Parathyroid adenoma (tissue), 2 donors: ENCODE data around the gene ZNF324.

Source experiments
- H2AFZ ChIP-seq: fragments of 300-600 bp; sonication (generic); one replicate; pipeline ENCODE4 v1.7.0; 2017; ENCODE audit warnings: antibody characterized with exemption, mild to moderate bottlenecking
- H3K27ac ChIP-seq: fragments of 300-600 bp; sonication (generic); one replicate; pipeline ENCODE4 v1.7.0; 2017
- H3K27me3 ChIP-seq: fragments of 300-600 bp; sonication (generic); one replicate; pipeline ENCODE4 v1.7.0; 2017; ENCODE audit warnings: low read length; ENCODE audit not compliant: control insufficient read depth, insufficient read depth
- H3K36me3 ChIP-seq: fragments of 300-600 bp; sonication (generic); one replicate; pipeline ENCODE4 v1.7.0; 2017; ENCODE audit warnings: low read length; ENCODE audit not compliant: control insufficient read depth, insufficient read depth
- H3K4me1 ChIP-seq: fragments of 300-600 bp; sonication (generic); one replicate; pipeline ENCODE4 v1.7.0; 2017; ENCODE audit warnings: control low read depth
- H3K4me2 ChIP-seq: fragments of 300-600 bp; sonication (generic); one replicate; pipeline ENCODE4 v1.7.0; 2017; ENCODE audit warnings: low read length
- H3K4me3 ChIP-seq: fragments of 300-600 bp; sonication (generic); one replicate; pipeline ENCODE4 v1.7.0; 2017; ENCODE audit warnings: low read depth, low read length
- H3K79me2 ChIP-seq: fragments of 300-600 bp; sonication (generic); one replicate; pipeline ENCODE4 v1.7.0; 2017; ENCODE audit warnings: control low read depth
- H3K9ac ChIP-seq: fragments of 300-600 bp; sonication (generic); one replicate; pipeline ENCODE4 v1.7.0; 2017; ENCODE audit warnings: mild to moderate bottlenecking
- H3K9me3 ChIP-seq: fragments of 300-600 bp; sonication (generic); one replicate; pipeline ENCODE4 v1.7.0; 2017; ENCODE audit warnings: low read length; ENCODE audit not compliant: control insufficient read depth
- TF ChIP-seq, protein P1 (sequence below): fragments of 300-600 bp; sonication (generic); IDR thresholded peaks from one replicate; pipeline ENCODE4 v1.7.0; 2017; ENCODE audit warnings: antibody characterized with exemption, mild to moderate bottlenecking
- donor health status: primary hyperparathyroidism.

The ZNF324 gene

GRCh38 chr19:58476498-58477015 lies 9.7 kb downstream of the ZNF324 start:
- Histone ChIP-seq H3K9me3 (no peaks in the 10 kb centered on the region), H3K4me3 (peak overlapping the region; percentile 95), H3K27me3 (no peaks in the 10 kb centered on the region), H3K79me2 (no peaks in the 10 kb centered on the region), H3K27ac (peak overlapping the region; percentile 91), H3K9ac (peak overlapping the region; percentile 56), H3K36me3 (no peaks in the 10 kb centered on the region), H3K4me1 (peaks cover 16% of the 10 kb centered on the region), H2AFZ (peak overlapping the region; percentile 89), H3K4me2 (peak overlapping the region; percentile 89)
- TF ChIP-seq, protein P1, sequence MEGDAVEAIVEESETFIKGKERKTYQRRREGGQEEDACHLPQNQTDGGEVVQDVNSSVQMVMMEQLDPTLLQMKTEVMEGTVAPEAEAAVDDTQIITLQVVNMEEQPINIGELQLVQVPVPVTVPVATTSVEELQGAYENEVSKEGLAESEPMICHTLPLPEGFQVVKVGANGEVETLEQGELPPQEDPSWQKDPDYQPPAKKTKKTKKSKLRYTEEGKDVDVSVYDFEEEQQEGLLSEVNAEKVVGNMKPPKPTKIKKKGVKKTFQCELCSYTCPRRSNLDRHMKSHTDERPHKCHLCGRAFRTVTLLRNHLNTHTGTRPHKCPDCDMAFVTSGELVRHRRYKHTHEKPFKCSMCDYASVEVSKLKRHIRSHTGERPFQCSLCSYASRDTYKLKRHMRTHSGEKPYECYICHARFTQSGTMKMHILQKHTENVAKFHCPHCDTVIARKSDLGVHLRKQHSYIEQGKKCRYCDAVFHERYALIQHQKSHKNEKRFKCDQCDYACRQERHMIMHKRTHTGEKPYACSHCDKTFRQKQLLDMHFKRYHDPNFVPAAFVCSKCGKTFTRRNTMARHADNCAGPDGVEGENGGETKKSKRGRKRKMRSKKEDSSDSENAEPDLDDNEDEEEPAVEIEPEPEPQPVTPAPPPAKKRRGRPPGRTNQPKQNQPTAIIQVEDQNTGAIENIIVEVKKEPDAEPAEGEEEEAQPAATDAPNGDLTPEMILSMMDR, result no peak

DNA sequence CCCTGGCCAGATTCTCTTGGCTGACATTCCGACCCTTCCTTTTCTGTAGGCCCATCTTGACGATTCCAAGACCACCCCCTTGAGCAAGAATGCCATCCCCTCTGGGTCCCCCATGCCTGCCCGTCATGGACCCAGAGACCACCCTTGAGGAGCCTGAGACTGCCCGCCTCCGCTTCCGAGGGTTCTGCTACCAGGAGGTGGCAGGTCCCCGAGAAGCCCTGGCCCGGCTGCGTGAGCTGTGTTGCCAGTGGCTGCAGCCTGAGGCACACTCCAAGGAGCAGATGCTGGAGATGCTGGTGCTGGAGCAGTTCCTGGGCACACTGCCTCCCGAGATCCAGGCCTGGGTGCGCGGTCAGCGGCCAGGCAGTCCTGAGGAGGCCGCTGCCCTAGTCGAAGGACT lies 10.2 kb downstream of the ZNF324 start:
- TF ChIP-seq, protein P1, result no peak

DNA sequence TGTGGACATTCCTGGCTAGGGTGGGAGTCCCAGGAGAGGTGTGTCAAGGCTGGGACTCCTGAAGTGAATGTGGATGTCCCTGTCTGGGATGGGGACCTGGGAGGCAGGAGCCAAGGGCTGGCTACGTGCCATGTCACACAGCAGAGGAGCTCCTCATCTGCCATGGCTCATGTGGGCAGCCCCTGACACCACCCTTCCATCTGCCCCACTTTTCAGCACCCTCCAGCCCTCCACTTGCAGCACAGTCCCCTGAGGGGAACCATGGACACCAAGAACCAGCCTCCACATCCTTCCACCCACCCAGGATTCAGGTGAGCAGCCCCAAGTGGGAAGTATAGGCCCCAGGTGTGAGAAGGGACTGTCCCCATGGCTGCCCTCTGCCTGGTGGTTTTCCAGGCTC lies 11.0 kb downstream of the ZNF324 start:
- Histone ChIP-seq H3K27ac (no peak overlapping the region), H3K4me1 (peaks cover 16% of the 10 kb centered on the region), H3K9ac (no peak overlapping the region), H3K79me2 (no peaks in the 10 kb centered on the region), H3K4me3 (no peak overlapping the region), H3K36me3 (no peaks in the 10 kb centered on the region), H3K4me2 (no peak overlapping the region), H3K27me3 (no peaks in the 10 kb centered on the region), H3K9me3 (no peaks in the 10 kb centered on the region), H2AFZ (no peak overlapping the region)
- TF ChIP-seq, protein P1, result no peak

More for the DNA sequence above, 10.2 kb downstream of the ZNF324 start:
- Histone ChIP-seq H3K27me3 (no peaks in the 10 kb centered on the region), H3K4me3 (peak overlapping the region; percentile 95), H3K9me3 (no peaks in the 10 kb centered on the region), H3K4me2 (peak overlapping the region; percentile 89), H3K36me3 (no peaks in the 10 kb centered on the region), H3K9ac (no peak overlapping the region), H2AFZ (peak overlapping the region; percentile 89), H3K79me2 (no peaks in the 10 kb centered on the region), H3K27ac (peak overlapping the region; percentile 91), H3K4me1 (peaks cover 16% of the 10 kb centered on the region)

GRCh38 chr19:58479303-58479702 lies 12.4 kb downstream of the ZNF324 start:
- peaks cover 16% of the 10 kb centered on the region for H3K4me1 ChIP-seq
- H3K9me3 ChIP-seq, result no peaks in the 10 kb centered on the region
- H3K27me3 ChIP-seq, result no peaks in the 10 kb centered on the region
- H3K9ac ChIP-seq, result no peak overlapping the region
- H3K36me3 ChIP-seq, result no peaks in the 10 kb centered on the region
- no peak overlapping the region for H3K27ac ChIP-seq
- TF ChIP-seq, protein P1, result no peak
- H3K4me2 ChIP-seq, result no peak overlapping the region
- no peak overlapping the region for H2AFZ ChIP-seq
- no peaks in the 10 kb centered on the region for H3K79me2 ChIP-seq
- H3K4me3 ChIP-seq, result no peak overlapping the region
